Measurements from ENCODE around the gene HSFX4.
"Not testable (repeated sequence)": the region's sequence is repeated elsewhere in the genome, so short reads cannot be mapped to it uniquely, and the experiment has no call there.

The HSFX4 gene, protein sequence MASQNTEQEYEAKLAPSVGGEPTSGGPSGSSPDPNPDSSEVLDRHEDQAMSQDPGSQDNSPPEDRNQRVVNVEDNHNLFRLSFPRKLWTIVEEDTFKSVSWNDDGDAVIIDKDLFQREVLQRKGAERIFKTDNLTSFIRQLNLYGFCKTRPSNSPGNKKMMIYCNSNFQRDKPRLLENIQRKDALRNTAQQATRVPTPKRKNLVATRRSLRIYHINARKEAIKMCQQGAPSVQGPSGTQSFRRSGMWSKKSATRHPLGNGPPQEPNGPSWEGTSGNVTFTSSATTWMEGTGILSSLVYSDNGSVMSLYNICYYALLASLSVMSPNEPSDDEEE

DNA sequence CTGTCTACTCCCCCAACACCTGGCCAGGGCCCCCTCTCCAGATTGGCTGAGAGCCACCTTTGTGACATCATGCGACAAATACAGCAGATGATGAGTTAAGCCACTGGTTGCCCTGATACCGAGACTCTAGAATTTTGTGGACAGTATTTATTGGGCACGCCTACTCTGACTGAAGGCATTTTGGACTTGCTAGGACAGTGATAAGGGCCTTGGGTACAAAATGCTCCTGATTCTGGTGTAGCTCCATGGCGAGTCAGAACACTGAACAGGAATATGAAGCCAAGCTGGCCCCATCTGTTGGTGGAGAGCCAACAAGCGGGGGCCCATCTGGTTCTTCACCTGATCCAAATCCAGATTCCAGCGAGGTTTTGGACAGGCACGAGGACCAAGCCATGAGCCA lies at the start of gene HSFX4:
HSFX4 (plus strand) TSS at position 174 of the 400 bp plus-strand sequence; CDS start at position 246, 72 bp downstream.
- DNase-seq (ENCODE audit: low read depth) = not testable (repeated sequence)

DNA sequence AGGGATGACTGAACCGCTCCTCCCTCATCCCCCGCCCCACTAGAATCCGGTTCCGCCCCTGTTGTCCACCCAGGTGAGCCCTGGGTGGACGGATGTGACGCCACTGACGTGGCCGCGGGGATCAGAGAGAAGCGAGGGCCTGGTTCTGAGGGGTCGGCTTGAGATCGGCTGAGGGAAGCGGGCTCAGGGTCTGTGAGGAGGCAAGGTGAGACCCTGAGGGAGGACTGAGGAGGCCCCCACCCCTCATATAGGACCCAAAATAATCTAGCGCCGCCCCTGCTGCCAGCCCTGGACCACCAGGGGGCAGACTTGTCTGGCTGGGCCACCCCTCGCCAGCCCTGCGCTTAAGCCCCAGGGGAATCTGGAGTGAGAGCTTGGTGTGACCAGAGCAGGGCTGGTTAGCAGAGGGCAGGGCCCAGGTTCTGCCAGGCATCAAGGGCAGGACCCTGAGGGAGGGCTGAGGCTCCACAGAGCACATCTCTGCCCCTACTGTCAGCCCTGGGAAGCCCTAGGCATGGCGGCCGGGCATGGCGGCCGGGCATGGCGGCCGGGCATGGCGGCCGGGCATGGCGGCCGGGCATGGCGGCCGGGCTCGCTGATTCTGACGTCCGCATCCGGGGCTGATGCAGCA lies 48.2 kb upstream of the HSFX4 start, which contains the start of gene MAGEA8:
MAGEA8 (plus strand) TSS at position 103 of the 631 bp plus-strand sequence. CDS start 3,090 bp downstream, outside the sequence.
- DNase-seq (ENCODE audit: low read depth) = no peak

More for the DNA sequence above, at the start of gene HSFX4:
- not testable (repeated sequence) for H3K4me3 ChIP-seq (ENCODE audit: low read length)

DNA sequence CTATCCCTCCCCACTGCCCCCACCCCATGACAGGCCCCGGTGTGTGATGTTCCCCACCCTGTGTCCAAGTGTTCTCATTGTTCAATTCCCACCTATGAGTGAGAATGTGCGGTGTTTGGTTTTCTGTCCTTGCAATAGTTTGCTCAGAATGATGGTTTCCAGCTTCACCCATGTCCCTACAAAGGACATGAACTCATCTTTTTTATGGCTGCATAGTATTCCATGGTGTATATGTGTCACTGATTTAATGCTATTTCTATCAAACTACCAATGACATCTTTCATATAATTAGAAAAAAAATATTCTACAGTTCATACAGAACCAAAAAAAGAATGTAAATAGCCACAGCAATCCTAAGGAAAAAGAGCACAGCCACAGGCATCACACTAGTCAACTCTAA lies 38.5 kb upstream of the HSFX4 start:
- DNase-seq (ENCODE audit: low read depth); H3K4me3 ChIP-seq (ENCODE audit: low read length): not testable (repeated sequence)

More for the DNA sequence above, 48.2 kb upstream of the HSFX4 start, which contains the start of gene MAGEA8:
- no peak within 1 kb of the TSS for H3K4me3 ChIP-seq (ENCODE audit: low read length)
- TF ChIP-seq, protein P1, sequence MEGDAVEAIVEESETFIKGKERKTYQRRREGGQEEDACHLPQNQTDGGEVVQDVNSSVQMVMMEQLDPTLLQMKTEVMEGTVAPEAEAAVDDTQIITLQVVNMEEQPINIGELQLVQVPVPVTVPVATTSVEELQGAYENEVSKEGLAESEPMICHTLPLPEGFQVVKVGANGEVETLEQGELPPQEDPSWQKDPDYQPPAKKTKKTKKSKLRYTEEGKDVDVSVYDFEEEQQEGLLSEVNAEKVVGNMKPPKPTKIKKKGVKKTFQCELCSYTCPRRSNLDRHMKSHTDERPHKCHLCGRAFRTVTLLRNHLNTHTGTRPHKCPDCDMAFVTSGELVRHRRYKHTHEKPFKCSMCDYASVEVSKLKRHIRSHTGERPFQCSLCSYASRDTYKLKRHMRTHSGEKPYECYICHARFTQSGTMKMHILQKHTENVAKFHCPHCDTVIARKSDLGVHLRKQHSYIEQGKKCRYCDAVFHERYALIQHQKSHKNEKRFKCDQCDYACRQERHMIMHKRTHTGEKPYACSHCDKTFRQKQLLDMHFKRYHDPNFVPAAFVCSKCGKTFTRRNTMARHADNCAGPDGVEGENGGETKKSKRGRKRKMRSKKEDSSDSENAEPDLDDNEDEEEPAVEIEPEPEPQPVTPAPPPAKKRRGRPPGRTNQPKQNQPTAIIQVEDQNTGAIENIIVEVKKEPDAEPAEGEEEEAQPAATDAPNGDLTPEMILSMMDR (conservative IDR thresholded peaks at IDR 0.05; ENCODE audit: low read depth, low read length) = peak; percentile 1

DNA sequence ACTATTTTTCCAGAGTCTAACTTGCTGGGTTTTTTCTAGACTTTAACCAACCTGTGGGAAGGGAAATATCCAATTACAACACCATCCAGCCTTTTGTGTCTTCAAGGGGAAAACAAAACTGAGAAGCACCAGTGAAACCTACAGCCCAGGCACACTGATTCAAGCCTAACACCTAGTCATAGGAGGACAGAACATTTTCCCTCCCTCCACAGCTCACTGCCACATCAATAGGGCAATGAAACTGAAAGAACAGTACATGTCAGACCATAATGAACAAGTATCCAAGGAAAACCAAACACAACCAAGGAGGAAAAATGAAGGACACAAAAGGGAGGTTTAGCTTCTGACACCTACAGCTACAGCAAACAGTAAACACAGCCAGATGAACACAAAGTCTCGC lies 30.8 kb upstream of the HSFX4 start:
- TF ChIP-seq, protein P1 (conservative IDR thresholded peaks at IDR 0.05; ENCODE audit: low read depth, low read length) = no peak
- no peak overlapping the region for H3K4me3 ChIP-seq (ENCODE audit: low read length)
- no peak for DNase-seq (ENCODE audit: low read depth)

DNA sequence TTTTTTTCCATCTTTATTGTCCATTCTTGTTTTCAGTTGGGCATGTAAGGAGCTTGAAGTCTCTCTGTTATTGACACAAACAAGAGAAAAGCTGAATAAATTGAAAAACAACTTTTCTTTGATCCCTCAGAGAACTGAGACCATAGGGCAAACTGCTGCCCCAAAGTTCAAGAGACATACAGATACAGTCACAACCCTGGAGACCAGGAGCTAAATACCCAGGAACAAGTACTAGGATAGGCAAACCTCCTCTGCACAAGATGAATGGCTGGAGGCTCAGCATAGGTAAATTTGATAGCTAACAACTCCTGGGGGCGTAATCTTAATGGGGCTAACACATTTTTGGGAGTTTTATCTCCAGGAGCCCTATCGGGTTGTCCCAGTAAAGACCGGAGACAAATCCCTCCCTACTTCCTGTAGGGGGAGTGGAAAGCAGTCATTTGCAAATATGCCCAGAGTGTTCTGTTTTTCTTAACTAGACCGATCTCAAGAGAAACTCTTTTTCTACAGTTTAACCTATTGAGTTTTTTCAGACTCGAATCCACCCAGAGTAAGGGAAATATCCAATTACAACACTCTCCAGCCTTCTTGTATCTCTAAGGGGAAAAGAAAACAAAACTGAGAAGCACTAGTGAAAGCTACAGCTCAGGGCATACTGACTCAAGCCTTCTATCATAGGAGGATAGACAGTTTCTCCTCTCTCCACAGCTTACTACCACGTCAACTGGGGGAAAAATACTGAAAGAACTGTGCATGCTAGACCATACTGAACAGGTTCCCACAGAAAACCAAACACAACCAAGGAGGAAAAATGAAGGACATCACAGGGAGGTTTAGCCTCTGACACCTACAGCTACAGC lies 25.3 kb upstream of the HSFX4 start:
- TF ChIP-seq, protein P1 (conservative IDR thresholded peaks at IDR 0.05; ENCODE audit: low read depth, low read length) = no peak
- no peak for DNase-seq (ENCODE audit: low read depth)
- no peak overlapping the region for H3K4me3 ChIP-seq (ENCODE audit: low read length)

DNA sequence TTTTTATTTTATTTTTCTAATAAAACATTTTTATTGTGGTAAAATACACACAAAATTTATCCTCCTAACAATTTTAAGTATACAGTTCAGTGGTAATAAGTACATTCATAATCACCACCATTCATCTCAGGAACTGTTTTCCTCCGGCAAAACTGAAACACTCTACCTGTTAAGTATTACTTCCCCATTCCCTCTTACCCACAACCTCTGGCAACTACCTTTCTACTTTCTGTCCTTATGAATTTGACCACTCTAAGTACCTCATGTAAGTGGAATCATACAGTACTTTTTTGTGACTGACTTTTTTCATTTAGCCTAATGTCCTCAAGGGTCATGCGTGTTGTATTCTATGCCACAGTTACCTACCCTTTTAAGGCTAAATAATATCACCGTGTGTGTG lies 21.1 kb upstream of the HSFX4 start:
- no peak overlapping the region for H3K4me3 ChIP-seq (ENCODE audit: low read length)
- DNase-seq (ENCODE audit: low read depth) = no peak
- TF ChIP-seq, protein P1 (conservative IDR thresholded peaks at IDR 0.05; ENCODE audit: low read depth, low read length) = no peak

DNA sequence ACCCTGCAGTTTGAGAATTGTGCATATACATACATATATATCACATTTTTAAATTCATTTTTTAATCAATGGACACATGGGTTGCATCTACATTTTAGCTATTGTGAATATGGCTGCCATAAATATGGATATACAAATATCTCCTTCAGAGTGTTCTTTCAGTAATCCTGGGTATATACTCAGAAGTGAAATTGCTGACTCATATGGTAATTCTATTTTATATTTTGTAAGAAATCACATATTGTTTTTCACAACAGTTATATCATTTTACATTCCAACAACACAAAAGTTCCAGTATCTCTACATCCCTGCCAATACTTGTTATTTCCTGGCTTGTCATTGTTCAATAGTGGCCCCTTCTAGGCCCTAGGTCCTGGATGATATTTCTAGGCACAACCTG lies 20.6 kb upstream of the HSFX4 start:
- TF ChIP-seq, protein P1 (conservative IDR thresholded peaks at IDR 0.05; ENCODE audit: low read depth, low read length) = no peak
- DNase-seq (ENCODE audit: low read depth) = no peak
- H3K4me3 ChIP-seq (ENCODE audit: low read length) = no peak overlapping the region

Measured in retinal pigment epithelial cell (primary cell).